Panc1 (cell line): ENCODE results near the gene DAPK1. TPM values are rescaled to one million over a fixed set of nuclear protein-coding genes. Genes with fewer than 3 reads are reported as not detected.

ENCODE experiments used
- ATAC-seq: fragments of 200-7000 bp; cut with Tn5 transposase; 2 replicates; pipeline ENCODE4 v1.9.1; 2020; ENCODE audit warnings: mild to moderate bottlenecking, moderate library complexity
- BruUV-seq: library from RNA; stranded (reverse); fragments of 400-500 nt; replicated peaks from 2 replicates; lab custom pipeline; 2021; lab: Mats Ljungman, UMichigan
- CTCF ChIA-PET: fragments of 300-600 bp; sonication (Branson Sonifier 250); formaldehyde crosslinking; loops from one replicate; lab custom pipeline; 2022; ENCODE audit warnings: antibody characterized with exemption; lab: Charles Lee
- POLR2A ChIA-PET: fragments of 300-600 bp; sonication (Branson Sonifier 250); formaldehyde crosslinking; loops from one replicate; lab custom pipeline; 2022; ENCODE audit warnings: antibody characterized with exemption; lab: Charles Lee
- DNase-seq: peaks from one replicate; pipeline ENCODE4 v3.0.0-alpha.2; 2010; ENCODE audit warnings: low read depth, low spot score
- H3K27ac ChIP-seq: 2 replicates; pipeline ENCODE4 v1.5.1; 2011; ENCODE audit warnings: mild to moderate bottlenecking, low read length, inconsistent platforms
- H3K27me3 ChIP-seq: fragments of 200-500 bp; sonication (Bioruptor generic); 2 replicates; pipeline ENCODE4 v1.6.0; 2014; ENCODE audit warnings: low read length, inconsistent platforms; ENCODE audit not compliant: control insufficient read depth, insufficient read depth
- H3K36me3 ChIP-seq: fragments of 200-500 bp; sonication (Bioruptor generic); 2 replicates; pipeline ENCODE4 v1.5.1; 2014; ENCODE audit warnings: inconsistent platforms, mild to moderate bottlenecking, low read length, moderate library complexity; ENCODE audit not compliant: control insufficient read depth, insufficient read depth
- H3K4me1 ChIP-seq: 2 replicates; pipeline ENCODE4 v1.5.1; 2011; ENCODE audit warnings: inconsistent platforms, mild to moderate bottlenecking, low read length, moderate library complexity; ENCODE audit not compliant: control insufficient read depth, insufficient read depth
- H3K4me3 ChIP-seq, 2 experiments: 2 replicates each; pipeline ENCODE4 v1.5.1; 2011 to 2012; ENCODE audit warnings: low read depth in 2 of 2, low read length in 2 of 2, mild to moderate bottlenecking in 2 of 2, inconsistent platforms in 1 of 2, moderate library complexity in 1 of 2
- H3K9me3 ChIP-seq: fragments of 200-500 bp; sonication (Bioruptor generic); 2 replicates; pipeline ENCODE4 v1.5.1; 2014; ENCODE audit warnings: low read depth, mild to moderate bottlenecking, inconsistent platforms, low read length, moderate library complexity; ENCODE audit not compliant: control insufficient read depth, insufficient read depth
- CTCF ChIP-seq: fragments of 450-650 bp; IDR thresholded peaks from 2 replicates; pipeline ENCODE4 v1.5.1; 2017; ENCODE audit warnings: mild to moderate bottlenecking
- POLR2AphosphoS5 ChIP-seq: IDR thresholded peaks from 2 replicates; pipeline ENCODE4 v1.6.1; 2012; ENCODE audit warnings: mild to moderate bottlenecking, low read depth, low read length, moderate library complexity
- REST ChIP-seq, 2 experiments: IDR thresholded peaks; 2 replicates each; pipeline ENCODE4 v1.6.1; 2011 to 2012; ENCODE audit warnings: low read depth in 2 of 2, control low read depth in 1 of 2, low read length in 1 of 2, mild to moderate bottlenecking in 1 of 2, moderate library complexity in 1 of 2; ENCODE audit not compliant: insufficient read depth in 1 of 2
- SIN3A ChIP-seq: IDR thresholded peaks from 2 replicates; pipeline ENCODE4 v1.6.1; 2012; ENCODE audit warnings: low read depth, mild to moderate bottlenecking, low read length, moderate library complexity, borderline replicate concordance; ENCODE audit not compliant: insufficient read depth
- TCF7L2 ChIP-seq: IDR thresholded peaks from 2 replicates; pipeline ENCODE4 v1.6.1; 2011; ENCODE audit warnings: mild to moderate bottlenecking, low read depth, low read length, inconsistent platforms
- in situ Hi-C: cut with HindIII; loops from 2 replicates; pipeline ENCODE4 v1.10.0; 2016; ENCODE audit warnings: low sequenced_read_pairs, low pct_unique_long_range_greater_than_20kb
- intact Hi-C: fragments of 100-400 bp; cut with micrococcal nuclease; formaldehyde crosslinking; loops from one replicate; pipeline ENCODE4 v1.10.0; 2022; ENCODE audit not compliant: unreplicated experiment
- total RNA-seq: library from RNA; stranded (reverse); gene quantifications from one replicate; pipeline ENCODE4 v1.2.1, GENCODE V29; 2021; ENCODE audit not compliant: unreplicated experiment

Gene DAPK1
- total RNA-seq, 1 experiment from 2014 or later: 0.87 TPM

GRCh38 chr9:87607859-87608258 is 110.2 kb downstream of the DAPK1 start:
- no peak overlapping the region for H3K4me3 ChIP-seq
- no peaks in the 10 kb centered on the region for H3K27me3 ChIP-seq
- ChIA-PET CTCF (no interaction called here), POLR2A (no interaction called here)
- ATAC-seq: no peak
- H3K27ac ChIP-seq: no peak overlapping the region
- DNase-seq: no peak
- in situ Hi-C loops (no loop called here), intact Hi-C loops (no loop called here)
- no peaks in the 10 kb centered on the region for H3K9me3 ChIP-seq
- BruUV-seq: no TSS peak
- no peak for TF ChIP-seq TCF7L2
- no peak for TF ChIP-seq SIN3A
- no peak for TF ChIP-seq CTCF
- no peak for TF ChIP-seq REST (IDR thresholded peaks at IDR 0.05; ENCODE audit: insufficient read depth in 1 of 2, low read depth in 2 of 2, low read length in 1 of 2)
- TF ChIP-seq POLR2AphosphoS5: no peak
- H3K4me1 ChIP-seq: no peaks in the 10 kb centered on the region
- H3K36me3 ChIP-seq: no peaks in the 10 kb centered on the region

- ATAC-seq (no peak), DNase-seq (no peak)
- no peaks in the 10 kb centered on the region for H3K27me3 ChIP-seq
- ChIA-PET POLR2A (no interaction called here), CTCF (no interaction called here)
- no peak overlapping the region for H3K27ac ChIP-seq
- no peaks in the 10 kb centered on the region for H3K36me3 ChIP-seq
- in situ Hi-C loops (no loop called here), intact Hi-C loops (no loop called here)
- no peaks in the 10 kb centered on the region for H3K9me3 ChIP-seq
- H3K4me3 ChIP-seq: no peak overlapping the region
- BruUV-seq: no TSS peak
- TF ChIP-seq TCF7L2 (no peak), REST (IDR thresholded peaks at IDR 0.05; ENCODE audit: insufficient read depth in 1 of 2, low read depth in 2 of 2, low read length in 1 of 2) (no peak), CTCF (no peak), SIN3A (no peak), POLR2AphosphoS5 (no peak)
- H3K4me1 ChIP-seq: no peaks in the 10 kb centered on the region
Observed at GRCh38 chr9:87609002-87609401, 111.3 kb downstream of the DAPK1 start.
